CD4-positive, alpha-beta memory T cell (primary cell): ENCODE data around the gene LRTM1. TPM values are rescaled to one million over a fixed set of nuclear protein-coding genes. Genes with fewer than 3 reads are reported as not detected.

Source experiments
- CTCF ChIA-PET: fragments of 350-600 bp; sonication (Branson Sonifier 250); formaldehyde crosslinking; loops from one replicate; lab custom pipeline; 2021; ENCODE audit warnings: inconsistent platforms; ENCODE audit not compliant: partially characterized antibody; lab: Charles Lee
- POLR2A ChIA-PET: fragments of 350-600 bp; sonication (Branson Sonifier 250); formaldehyde crosslinking; loops from one replicate; lab custom pipeline; 2021; ENCODE audit not compliant: partially characterized antibody; lab: Charles Lee
- DNase-seq, 5 donors: peaks; one replicate each; pipeline versions ENCODE4 v3.0.0 to v3.0.0-alpha.2; 2020 to 2022; ENCODE audit warnings: mixed read lengths in 1 of 5
- H3K27ac ChIP-seq: one replicate; pipeline ENCODE4 v1.7.0; 2013; ENCODE audit warnings: low read depth, low read length
- H3K27me3 ChIP-seq: 2 replicates; pipeline ENCODE4 v1.7.0; 2013; ENCODE audit warnings: mild to moderate bottlenecking, low read length, moderate library complexity; ENCODE audit not compliant: insufficient read depth
- H3K36me3 ChIP-seq: 2 replicates; pipeline ENCODE4 v1.7.0; 2013; ENCODE audit warnings: mild to moderate bottlenecking, low read length, moderate library complexity; ENCODE audit not compliant: insufficient read depth
- H3K4me1 ChIP-seq: 2 replicates; pipeline ENCODE4 v1.7.0; 2013; ENCODE audit warnings: mild to moderate bottlenecking, low read length, moderate library complexity; ENCODE audit not compliant: insufficient read depth
- H3K4me3 ChIP-seq, 2 donors: one replicate each; pipeline ENCODE4 v1.7.0; 2013; ENCODE audit warnings: low read length in 2 of 2, mild to moderate bottlenecking in 1 of 2
- H3K9me3 ChIP-seq, 2 donors: one replicate each; pipeline ENCODE4 v1.7.0; 2013; ENCODE audit warnings: low read length in 2 of 2, control low read depth in 1 of 2; ENCODE audit not compliant: control insufficient read depth in 1 of 2
- H3K27ac Mint-ChIP-seq, 7 donors: one replicate each; pipeline ENCODE4 v1.8.0; 2020 to 2021; ENCODE audit warnings: mixed read lengths in 7 of 7, mild to moderate bottlenecking in 6 of 7, inconsistent platforms in 3 of 7, moderate library complexity in 3 of 7
- H3K27me3 Mint-ChIP-seq, 2 donors: one replicate each; pipeline ENCODE4 v1.8.0; 2020 to 2021; ENCODE audit warnings: mixed read lengths in 2 of 2
- H3K36me3 Mint-ChIP-seq, 2 donors: one replicate each; pipeline ENCODE4 v1.8.0; 2020 to 2021; ENCODE audit warnings: mixed read lengths in 2 of 2, inconsistent platforms in 1 of 2, mild to moderate bottlenecking in 1 of 2
- H3K4me1 Mint-ChIP-seq, 4 donors: one replicate each; pipeline ENCODE4 v1.8.0; 2020 to 2021; ENCODE audit warnings: mixed read lengths in 4 of 4, mild to moderate bottlenecking in 1 of 4
- H3K4me3 Mint-ChIP-seq, 8 donors: one replicate each; pipeline ENCODE4 v1.8.0; 2020 to 2021; ENCODE audit warnings: mixed read lengths in 8 of 8, mild to moderate bottlenecking in 7 of 8, moderate library complexity in 6 of 8, inconsistent platforms in 3 of 8
- H3K9me3 Mint-ChIP-seq, 8 donors: one replicate each; pipeline ENCODE4 v1.8.0; 2020 to 2021; ENCODE audit warnings: mixed read lengths in 8 of 8, mild to moderate bottlenecking in 5 of 8, inconsistent platforms in 3 of 8, moderate library complexity in 1 of 8
- intact Hi-C: fragments of 100-400 bp; cut with micrococcal nuclease; formaldehyde crosslinking; loops from one replicate; pipeline ENCODE4 v1.15.1; 2023
- polyA plus RNA-seq, 2 donors: library from polyadenylated mRNA; unstranded; fragments of 300-500 nt; fragmentation: Illumina TruSeq; gene quantifications; one replicate each; pipeline ENCODE4 v1.2.3, GENCODE V29; 2021
- total RNA-seq, 2 experiments: library from RNA; stranded (reverse); gene quantifications; one replicate each; pipeline ENCODE4 v1.2.3, GENCODE V29; 2021

LRTM1 gene
- total and polyA plus RNA-seq, 4 experiments from 2014 or later = not detected

GRCh38 chr3:54905920-54906319, 21.9 kb downstream of the LRTM1 start:
- Histone ChIP-seq H3K4me3 (no peak overlapping the region), H3K4me1 (no peaks in the 10 kb centered on the region), H3K36me3 (no peaks in the 10 kb centered on the region), H3K9me3 (no peaks in the 10 kb centered on the region), H3K27ac (no peak overlapping the region), H3K27me3 (no peaks in the 10 kb centered on the region)
- CTCF ChIA-PET = no interaction called here
- Mint-ChIP-seq H3K27ac (peak overlapping the region in 1 of 7 donors; percentile 70), H3K4me1 (no peaks in the 10 kb centered on the region), H3K9me3 (peaks cover 0 to 4% (median 0%) of the 10 kb centered on the region in 8 donors), H3K36me3 (no peaks in the 10 kb centered on the region), H3K4me3 (no peak overlapping the region), H3K27me3 (no peaks in the 10 kb centered on the region)
- no peak for DNase-seq
- intact Hi-C loops = no loop called here
- POLR2A ChIA-PET = no interaction called here

DNA sequence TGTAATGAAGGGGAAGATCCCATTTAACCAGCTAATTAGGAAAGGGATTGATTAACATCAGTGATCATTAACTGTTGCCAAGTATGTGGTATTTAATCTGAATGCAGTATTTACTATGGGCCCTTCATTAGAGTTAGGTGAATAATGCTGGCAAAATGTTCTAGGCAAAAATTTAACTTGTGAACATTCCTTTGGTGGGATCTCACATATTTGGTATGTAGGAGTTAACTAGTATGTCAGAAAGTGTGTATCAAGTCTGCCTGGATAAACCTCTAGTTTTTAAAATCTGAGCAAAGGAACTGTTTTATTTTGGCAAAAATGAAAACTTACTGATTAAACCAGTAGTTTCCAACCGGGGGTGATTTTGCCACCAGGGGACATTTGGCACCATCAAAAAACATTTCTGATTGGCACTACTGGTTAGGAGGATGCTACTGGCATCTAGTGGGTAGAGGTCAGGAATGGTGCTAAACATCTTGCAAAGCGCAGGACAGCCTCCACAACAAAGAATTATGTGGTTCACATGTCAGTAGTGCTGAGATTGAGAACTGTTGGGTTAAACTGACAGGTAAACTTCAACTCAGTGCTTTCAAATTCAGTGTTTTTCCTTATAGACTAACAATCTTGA, 22.5 kb downstream of the LRTM1 start:
- no peaks in the 10 kb centered on the region for H3K27me3 ChIP-seq
- Mint-ChIP-seq H3K36me3 (no peaks in the 10 kb centered on the region), H3K27ac (no peak overlapping the region), H3K4me3 (no peak overlapping the region), H3K27me3 (no peaks in the 10 kb centered on the region), H3K9me3 (peaks cover 0 to 5% (median 0%) of the 10 kb centered on the region in 8 donors), H3K4me1 (no peaks in the 10 kb centered on the region)
- no peaks in the 10 kb centered on the region for H3K9me3 ChIP-seq
- no peaks in the 10 kb centered on the region for H3K36me3 ChIP-seq
- no peak overlapping the region for H3K4me3 ChIP-seq
- H3K27ac ChIP-seq = no peak overlapping the region
- no peak for DNase-seq
- CTCF ChIA-PET = no interaction called here
- intact Hi-C loops = no loop called here
- POLR2A ChIA-PET = no interaction called here
- H3K4me1 ChIP-seq = no peaks in the 10 kb centered on the region

- H3K4me1 Mint-ChIP-seq = no peaks in the 10 kb centered on the region
- ChIA-PET POLR2A (no interaction called here), CTCF (no interaction called here)
- peaks cover 0 to 5% (median 0%) of the 10 kb centered on the region in 8 donors for H3K9me3 Mint-ChIP-seq
- H3K27me3 Mint-ChIP-seq = no peaks in the 10 kb centered on the region
- Histone ChIP-seq H3K36me3 (no peaks in the 10 kb centered on the region), H3K4me1 (no peaks in the 10 kb centered on the region), H3K4me3 (no peak overlapping the region), H3K9me3 (no peaks in the 10 kb centered on the region), H3K27ac (no peak overlapping the region), H3K27me3 (no peaks in the 10 kb centered on the region)
- no peak overlapping the region for H3K27ac Mint-ChIP-seq
- no peaks in the 10 kb centered on the region for H3K36me3 Mint-ChIP-seq
- no peak for DNase-seq
- intact Hi-C loops = no loop called here
- no peak overlapping the region for H3K4me3 Mint-ChIP-seq
Observed at GRCh38 chr3:54901906-54902685, 25.8 kb downstream of the LRTM1 start.

DNA sequence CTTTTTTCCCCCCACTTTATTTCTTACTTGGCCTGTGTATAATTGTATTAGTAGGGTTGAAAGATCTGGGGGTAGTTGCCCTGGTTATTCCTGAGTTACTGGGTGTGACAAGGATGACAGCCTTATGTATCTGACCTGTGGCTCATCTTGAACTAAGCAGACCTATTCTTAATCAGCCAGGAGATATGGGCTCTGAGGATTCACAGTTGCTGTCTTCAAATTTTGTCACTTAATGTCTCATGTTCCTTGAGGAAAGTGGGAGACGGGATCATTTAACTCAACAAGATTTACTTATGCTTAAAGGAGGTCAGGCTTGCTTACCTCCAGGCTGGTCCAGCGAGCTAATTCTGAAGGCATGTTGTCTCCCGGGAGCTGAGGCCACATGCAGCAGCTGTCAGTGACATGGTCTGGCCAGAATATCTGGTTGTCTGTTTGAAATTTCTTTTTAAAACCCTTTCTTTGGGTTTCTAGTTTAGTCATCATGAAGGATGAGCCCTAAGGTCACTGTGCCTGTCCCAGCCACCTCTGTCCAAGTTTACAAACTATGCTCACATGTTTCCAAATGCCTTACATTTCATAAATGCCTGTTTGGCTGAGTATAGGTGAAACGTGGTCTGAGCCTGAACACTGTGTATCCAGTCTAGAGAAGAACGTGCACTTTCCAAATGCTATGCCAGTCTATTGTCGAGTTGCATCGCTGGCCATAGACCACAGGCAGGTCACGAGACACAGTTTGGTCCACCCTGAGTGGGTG, 26.8 kb downstream of the LRTM1 start:
- no peaks in the 10 kb centered on the region for H3K9me3 ChIP-seq
- no peaks in the 10 kb centered on the region for H3K36me3 Mint-ChIP-seq
- intact Hi-C loops = no loop called here
- H3K4me3 Mint-ChIP-seq = no peak overlapping the region
- no peaks in the 10 kb centered on the region for H3K27me3 ChIP-seq
- H3K4me1 Mint-ChIP-seq = no peaks in the 10 kb centered on the region
- CTCF ChIA-PET = no interaction called here
- no peaks in the 10 kb centered on the region for H3K36me3 ChIP-seq
- H3K9me3 Mint-ChIP-seq = peaks cover 0 to 5% (median 0%) of the 10 kb centered on the region in 8 donors
- POLR2A ChIA-PET = no interaction called here
- no peak overlapping the region for H3K27ac Mint-ChIP-seq
- no peaks in the 10 kb centered on the region for H3K4me1 ChIP-seq
- no peak overlapping the region for H3K27ac ChIP-seq
- DNase-seq = no peak
- H3K27me3 Mint-ChIP-seq = no peaks in the 10 kb centered on the region
- no peak overlapping the region for H3K4me3 ChIP-seq

- H3K9me3 Mint-ChIP-seq = peaks cover 0 to 5% (median under 1%) of the 10 kb centered on the region in 8 donors
- Histone ChIP-seq H3K4me3 (no peak overlapping the region), H3K27ac (no peak overlapping the region), H3K4me1 (no peaks in the 10 kb centered on the region), H3K36me3 (no peaks in the 10 kb centered on the region), H3K27me3 (no peaks in the 10 kb centered on the region), H3K9me3 (no peaks in the 10 kb centered on the region)
- CTCF ChIA-PET = no interaction called here
- no peaks in the 10 kb centered on the region for H3K36me3 Mint-ChIP-seq
- H3K4me1 Mint-ChIP-seq = no peaks in the 10 kb centered on the region
- no peaks in the 10 kb centered on the region for H3K27me3 Mint-ChIP-seq
- POLR2A ChIA-PET = no interaction called here
- no peak for DNase-seq
- no peak overlapping the region for H3K4me3 Mint-ChIP-seq
- H3K27ac Mint-ChIP-seq = no peak overlapping the region
- intact Hi-C loops = no loop called here
Observed at GRCh38 chr3:54899273-54899672, 28.6 kb downstream of the LRTM1 start.

GRCh38 chr3:54897028-54897711, 30.7 kb downstream of the LRTM1 start:
- H3K36me3 ChIP-seq = no peaks in the 10 kb centered on the region
- Mint-ChIP-seq H3K27me3 (no peaks in the 10 kb centered on the region), H3K4me3 (no peak overlapping the region), H3K36me3 (no peaks in the 10 kb centered on the region), H3K4me1 (no peaks in the 10 kb centered on the region), H3K27ac (no peak overlapping the region), H3K9me3 (peaks cover 0 to 5% (median under 1%) of the 10 kb centered on the region in 8 donors)
- intact Hi-C loops = no loop called here
- H3K9me3 ChIP-seq = no peaks in the 10 kb centered on the region
- no peaks in the 10 kb centered on the region for H3K4me1 ChIP-seq
- no peak overlapping the region for H3K27ac ChIP-seq
- no peaks in the 10 kb centered on the region for H3K27me3 ChIP-seq
- ChIA-PET CTCF (no interaction called here), POLR2A (no interaction called here)
- no peak overlapping the region for H3K4me3 ChIP-seq
- no peak for DNase-seq

DNA sequence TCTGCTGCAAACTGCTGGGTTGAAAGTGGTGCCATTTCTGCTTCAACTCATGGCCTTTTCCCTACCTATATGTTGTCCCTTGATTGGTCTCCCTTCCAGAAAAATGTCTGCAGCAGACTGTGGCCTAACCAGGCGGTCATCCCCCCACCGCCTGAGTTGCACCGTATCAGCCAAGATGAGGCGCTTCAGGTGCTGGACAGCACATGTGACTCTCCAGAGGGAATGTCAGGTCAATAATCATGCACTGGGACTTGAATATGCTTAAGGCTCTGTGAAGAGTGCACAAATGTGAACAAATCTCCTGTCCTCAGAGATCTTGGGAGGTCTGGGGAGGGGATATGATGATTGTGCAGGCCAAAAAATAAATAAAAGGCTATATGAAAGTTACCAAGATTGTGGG, 32.2 kb downstream of the LRTM1 start:
- Histone ChIP-seq H3K27me3 (no peaks in the 10 kb centered on the region), H3K4me3 (no peak overlapping the region), H3K4me1 (no peaks in the 10 kb centered on the region), H3K36me3 (no peaks in the 10 kb centered on the region), H3K9me3 (no peaks in the 10 kb centered on the region), H3K27ac (no peak overlapping the region)
- Mint-ChIP-seq H3K9me3 (peaks cover 0 to 5% (median 0%) of the 10 kb centered on the region in 8 donors), H3K4me1 (no peaks in the 10 kb centered on the region), H3K36me3 (no peaks in the 10 kb centered on the region), H3K4me3 (no peak overlapping the region), H3K27ac (no peak overlapping the region), H3K27me3 (peaks cover 0 to 2% of the 10 kb centered on the region in 2 donors)
- POLR2A ChIA-PET = no interaction called here
- intact Hi-C loops = no loop called here
- DNase-seq = no peak
- CTCF ChIA-PET = no interaction called here
